HEK293 (cell line): ENCODE data around the gene TRIAP1.
A peak's percentile ranks its signal among the peaks of the same experiment; 100 is the strongest.

Source experiments
- CTCF ChIA-PET: fragments of 350-600 bp; formaldehyde crosslinking; extraction: SDS; loops from one replicate; lab custom pipeline; 2021; ENCODE audit warnings: antibody characterized with exemption; lab: Yijun Ruan, JAX
- POLR2A ChIA-PET: fragments of 300-600 bp; formaldehyde crosslinking; extraction: SDS; loops from one replicate; lab custom pipeline; 2020; ENCODE audit warnings: antibody characterized with exemption, inconsistent platforms; lab: Yijun Ruan, JAX
- H3K27ac ChIP-seq: fragments of 200-500 bp; sonication (Bioruptor generic); 2 replicates; pipeline ENCODE4 v1.5.1; 2014; ENCODE audit warnings: low read depth, low read length, control low read depth, inconsistent platforms; ENCODE audit errors: extremely low read depth
- H3K36me3 ChIP-seq, 2 experiments: fragments of 200-500 bp in 1 of 2; sonication (Bioruptor generic) in 1 of 2; 1 replicate in 1 of 2; 2 replicates in 1 of 2; pipeline ENCODE4 v1.5.1; 2014 to 2017; ENCODE audit warnings: inconsistent platforms in 2 of 2, low read length in 2 of 2; ENCODE audit not compliant: control insufficient read depth in 2 of 2, insufficient read depth in 1 of 2
- H3K4me1 ChIP-seq: fragments of 200-500 bp; sonication (Bioruptor generic); 2 replicates; pipeline ENCODE4 v1.5.1; 2014; ENCODE audit warnings: mild to moderate bottlenecking, low read length, inconsistent platforms; ENCODE audit not compliant: control insufficient read depth, insufficient read depth
- H3K4me3 ChIP-seq: 2 replicates; pipeline ENCODE4 v1.5.1; 2011; ENCODE audit warnings: low read depth, mild to moderate bottlenecking, control low read depth, low read length, moderate library complexity
- H3K9me3 ChIP-seq: fragments of 200-500 bp; sonication (Bioruptor generic); 2 replicates; pipeline ENCODE4 v1.5.1; 2014; ENCODE audit warnings: low read depth, low read length, inconsistent platforms; ENCODE audit not compliant: control insufficient read depth, insufficient read depth
- BCL11A ChIP-seq: fragments of 450-650 bp; formaldehyde crosslinking; IDR thresholded peaks from 2 replicates; pipeline ENCODE4 v1.5.1; 2016; ENCODE audit warnings: low read depth, missing biosample characterization, missing genetic modification characterization
- HOXA7 ChIP-seq: sonication (generic); formaldehyde crosslinking; IDR thresholded peaks from 2 replicates; pipeline ENCODE4 v1.8.1; 2022; ENCODE audit warnings: missing genetic modification reagents, borderline replicate concordance
- ZNF354C ChIP-seq: fragments of 450-650 bp; formaldehyde crosslinking; IDR thresholded peaks from 2 replicates; pipeline ENCODE4 v1.5.1; 2016; ENCODE audit warnings: missing biosample characterization, missing genetic modification characterization, low read depth, borderline replicate concordance
- ZNF366 ChIP-seq: fragments of 450-650 bp; formaldehyde crosslinking; conservative IDR thresholded peaks from 2 replicates; pipeline ENCODE4 v1.5.1; 2016; ENCODE audit warnings: missing biosample characterization, missing genetic modification characterization
- ZNF394 ChIP-seq: fragments of 450-650 bp; formaldehyde crosslinking; IDR thresholded peaks from 2 replicates; pipeline ENCODE4 v1.5.1; 2016; ENCODE audit warnings: missing biosample characterization, missing genetic modification characterization, mild to moderate bottlenecking, moderate library complexity, borderline replicate concordance
- ZNF426 ChIP-seq: fragments of 450-650 bp; formaldehyde crosslinking; IDR thresholded peaks from 2 replicates; pipeline ENCODE4 v1.5.1; 2017; ENCODE audit warnings: missing biosample characterization, missing genetic modification characterization, mild to moderate bottlenecking, inconsistent platforms, moderate library complexity
- ZNF530 ChIP-seq: fragments of 450-650 bp; formaldehyde crosslinking; IDR thresholded peaks from 2 replicates; pipeline ENCODE4 v1.5.1; 2016; ENCODE audit warnings: low read depth, missing biosample characterization, missing genetic modification characterization
- ZNF621 ChIP-seq: fragments of 450-650 bp; formaldehyde crosslinking; IDR thresholded peaks from 2 replicates; pipeline ENCODE4 v1.5.1; 2017; ENCODE audit warnings: missing biosample characterization, missing genetic modification characterization
- ZNF624 ChIP-seq: fragments of 450-650 bp; formaldehyde crosslinking; IDR thresholded peaks from 2 replicates; pipeline ENCODE4 v1.5.1; 2017; ENCODE audit warnings: missing biosample characterization, missing genetic modification characterization
- ZNF629 ChIP-seq: fragments of 450-650 bp; formaldehyde crosslinking; IDR thresholded peaks from 2 replicates; pipeline ENCODE4 v1.5.1; 2017; ENCODE audit warnings: missing biosample characterization, missing genetic modification characterization
- ZNF792 ChIP-seq: fragments of 450-650 bp; formaldehyde crosslinking; IDR thresholded peaks from 2 replicates; pipeline ENCODE4 v1.5.1; 2016; ENCODE audit warnings: missing biosample characterization, missing genetic modification characterization
- ZSCAN30 ChIP-seq: fragments of 450-650 bp; IDR thresholded peaks from 2 replicates; pipeline ENCODE4 v1.5.1; 2018; ENCODE audit warnings: missing biosample characterization, mild to moderate bottlenecking, missing genetic modification characterization, moderate library complexity
- TF ChIP-seq, protein P1 (sequence below): fragments of 450-650 bp; formaldehyde crosslinking; IDR thresholded peaks from 2 replicates; pipeline ENCODE4 v1.5.1; 2016; ENCODE audit warnings: missing biosample characterization, missing genetic modification characterization
- TF ChIP-seq, protein P2 (sequence below): fragments of 450-650 bp; formaldehyde crosslinking; IDR thresholded peaks from 2 replicates; pipeline ENCODE4 v1.5.1; 2017; ENCODE audit warnings: missing biosample characterization, missing genetic modification characterization
- TF ChIP-seq, protein P3 (sequence below): fragments of 450-650 bp; formaldehyde crosslinking; IDR thresholded peaks from 2 replicates; pipeline ENCODE4 v1.5.1; 2017; ENCODE audit warnings: missing biosample characterization, missing genetic modification characterization
- TF ChIP-seq, protein P4 (sequence below): fragments of 450-650 bp; formaldehyde crosslinking; IDR thresholded peaks from 2 replicates; pipeline ENCODE4 v1.5.1; 2017; ENCODE audit warnings: missing biosample characterization, missing genetic modification characterization
- TF ChIP-seq, protein P5 (sequence below): fragments of 450-650 bp; formaldehyde crosslinking; IDR thresholded peaks from 2 replicates; pipeline ENCODE4 v1.5.1; 2016; ENCODE audit warnings: missing biosample characterization, missing genetic modification characterization

Gene TRIAP1

DNA sequence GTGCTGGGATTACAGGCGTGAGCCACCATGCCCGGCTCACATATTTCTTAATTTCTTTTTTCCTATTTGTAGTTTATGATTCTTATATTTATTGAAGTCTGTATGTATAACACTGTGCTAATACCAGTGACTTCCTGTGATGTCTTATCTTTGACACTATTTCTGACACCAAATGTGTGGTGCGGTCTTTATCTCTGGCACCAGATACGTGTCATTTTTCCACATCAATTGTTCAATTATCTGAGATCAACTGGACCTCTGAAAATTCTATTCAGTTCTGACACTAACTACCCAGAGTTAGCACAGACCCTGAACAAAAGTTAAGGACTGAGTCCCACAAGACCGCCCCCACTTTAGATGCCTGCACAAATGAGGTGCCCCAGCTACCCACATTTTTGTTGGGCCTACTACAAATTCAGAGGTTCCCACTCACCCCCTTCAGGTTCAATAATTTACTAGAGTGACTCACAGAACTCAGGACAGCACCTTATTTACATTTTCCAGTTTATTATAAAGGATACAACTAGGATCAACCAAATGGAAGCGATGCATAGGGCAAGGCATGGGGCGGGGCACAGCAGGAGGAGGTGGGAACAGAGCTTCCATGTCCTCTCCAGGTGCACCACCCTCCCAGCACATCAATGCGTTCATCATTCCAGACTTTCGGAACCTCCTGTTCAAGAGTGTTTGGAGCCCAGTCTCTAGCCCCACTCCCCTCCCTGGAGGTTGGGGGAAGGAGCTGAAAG is 35.0 kb upstream of the TRIAP1 start:
- CTCF ChIA-PET = interaction anchor here (1.7 kb wide), 1 partner anchor 15 kb away, joined by 8 read pairs; no protein-coding TSS in a partner anchor
- H3K36me3 ChIP-seq = peaks cover 0 to 11% of the 10 kb centered on the region in 2 experiments; a peak in 2 of 3 replicates
- TF ChIP-seq ZNF426 (no peak), ZNF629 (tag by site-specific recombination) (no peak), BCL11A (tag by site-specific recombination) (no peak), ZNF354C (tag by site-specific recombination) (no peak), ZNF624 (no peak), ZNF621 (tag by site-specific recombination) (no peak), ZNF366 (no peak), HOXA7 (CRISPR knock-in tag) (no peak), ZNF792 (tag by site-specific recombination) (no peak), ZNF530 (tag by site-specific recombination) (no peak)
- TF ChIP-seq, protein P1, sequence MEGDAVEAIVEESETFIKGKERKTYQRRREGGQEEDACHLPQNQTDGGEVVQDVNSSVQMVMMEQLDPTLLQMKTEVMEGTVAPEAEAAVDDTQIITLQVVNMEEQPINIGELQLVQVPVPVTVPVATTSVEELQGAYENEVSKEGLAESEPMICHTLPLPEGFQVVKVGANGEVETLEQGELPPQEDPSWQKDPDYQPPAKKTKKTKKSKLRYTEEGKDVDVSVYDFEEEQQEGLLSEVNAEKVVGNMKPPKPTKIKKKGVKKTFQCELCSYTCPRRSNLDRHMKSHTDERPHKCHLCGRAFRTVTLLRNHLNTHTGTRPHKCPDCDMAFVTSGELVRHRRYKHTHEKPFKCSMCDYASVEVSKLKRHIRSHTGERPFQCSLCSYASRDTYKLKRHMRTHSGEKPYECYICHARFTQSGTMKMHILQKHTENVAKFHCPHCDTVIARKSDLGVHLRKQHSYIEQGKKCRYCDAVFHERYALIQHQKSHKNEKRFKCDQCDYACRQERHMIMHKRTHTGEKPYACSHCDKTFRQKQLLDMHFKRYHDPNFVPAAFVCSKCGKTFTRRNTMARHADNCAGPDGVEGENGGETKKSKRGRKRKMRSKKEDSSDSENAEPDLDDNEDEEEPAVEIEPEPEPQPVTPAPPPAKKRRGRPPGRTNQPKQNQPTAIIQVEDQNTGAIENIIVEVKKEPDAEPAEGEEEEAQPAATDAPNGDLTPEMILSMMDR = no peak
- TF ChIP-seq, protein P2, sequence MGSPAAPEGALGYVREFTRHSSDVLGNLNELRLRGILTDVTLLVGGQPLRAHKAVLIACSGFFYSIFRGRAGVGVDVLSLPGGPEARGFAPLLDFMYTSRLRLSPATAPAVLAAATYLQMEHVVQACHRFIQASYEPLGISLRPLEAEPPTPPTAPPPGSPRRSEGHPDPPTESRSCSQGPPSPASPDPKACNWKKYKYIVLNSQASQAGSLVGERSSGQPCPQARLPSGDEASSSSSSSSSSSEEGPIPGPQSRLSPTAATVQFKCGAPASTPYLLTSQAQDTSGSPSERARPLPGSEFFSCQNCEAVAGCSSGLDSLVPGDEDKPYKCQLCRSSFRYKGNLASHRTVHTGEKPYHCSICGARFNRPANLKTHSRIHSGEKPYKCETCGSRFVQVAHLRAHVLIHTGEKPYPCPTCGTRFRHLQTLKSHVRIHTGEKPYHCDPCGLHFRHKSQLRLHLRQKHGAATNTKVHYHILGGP (tag by site-specific recombination) = no peak
- TF ChIP-seq, protein P3, sequence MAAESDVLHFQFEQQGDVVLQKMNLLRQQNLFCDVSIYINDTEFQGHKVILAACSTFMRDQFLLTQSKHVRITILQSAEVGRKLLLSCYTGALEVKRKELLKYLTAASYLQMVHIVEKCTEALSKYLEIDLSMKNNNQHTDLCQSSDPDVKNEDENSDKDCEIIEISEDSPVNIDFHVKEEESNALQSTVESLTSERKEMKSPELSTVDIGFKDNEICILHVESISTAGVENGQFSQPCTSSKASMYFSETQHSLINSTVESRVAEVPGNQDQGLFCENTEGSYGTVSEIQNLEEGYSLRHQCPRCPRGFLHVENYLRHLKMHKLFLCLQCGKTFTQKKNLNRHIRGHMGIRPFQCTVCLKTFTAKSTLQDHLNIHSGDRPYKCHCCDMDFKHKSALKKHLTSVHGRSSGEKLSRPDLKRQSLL = no peak
- TF ChIP-seq, protein P4, sequence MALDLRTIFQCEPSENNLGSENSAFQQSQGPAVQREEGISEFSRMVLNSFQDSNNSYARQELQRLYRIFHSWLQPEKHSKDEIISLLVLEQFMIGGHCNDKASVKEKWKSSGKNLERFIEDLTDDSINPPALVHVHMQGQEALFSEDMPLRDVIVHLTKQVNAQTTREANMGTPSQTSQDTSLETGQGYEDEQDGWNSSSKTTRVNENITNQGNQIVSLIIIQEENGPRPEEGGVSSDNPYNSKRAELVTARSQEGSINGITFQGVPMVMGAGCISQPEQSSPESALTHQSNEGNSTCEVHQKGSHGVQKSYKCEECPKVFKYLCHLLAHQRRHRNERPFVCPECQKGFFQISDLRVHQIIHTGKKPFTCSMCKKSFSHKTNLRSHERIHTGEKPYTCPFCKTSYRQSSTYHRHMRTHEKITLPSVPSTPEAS (tag by site-specific recombination) = no peak
- H3K9me3 ChIP-seq = no peaks in the 10 kb centered on the region
- POLR2A ChIA-PET = interaction anchor here (0.7 to 1.7 kb wide), 2 partner anchors 13 to 15 kb away, joined by 4 to 7 read pairs; partner anchors contain the start of gene DYNLL1
- H3K4me1 ChIP-seq = no peaks in the 10 kb centered on the region
- H3K4me3 ChIP-seq = no peak overlapping the region
- H3K27ac ChIP-seq = no peak overlapping the region

DNA sequence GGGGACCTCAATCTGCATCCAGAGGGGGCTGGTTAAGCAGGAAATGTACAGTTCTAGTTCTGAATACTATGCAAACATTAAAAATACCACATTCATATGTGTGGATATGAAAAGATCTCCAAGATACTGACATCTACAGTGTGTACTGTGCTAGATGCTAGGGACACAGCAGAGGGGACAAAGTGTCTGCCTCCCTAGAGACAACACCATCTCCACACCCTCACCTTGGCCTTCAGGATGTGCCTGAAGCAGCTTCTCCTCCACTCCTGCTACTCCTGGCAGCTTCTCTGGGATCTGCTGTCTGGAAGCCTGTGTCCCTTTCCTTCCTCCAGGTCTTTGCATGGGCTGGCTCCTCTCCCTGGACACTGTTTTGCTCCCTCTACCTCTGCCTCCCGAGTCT is 34.0 kb upstream of the TRIAP1 start:
- POLR2A ChIA-PET = interaction anchor here (1.0 to 1.7 kb wide), 2 partner anchors 16 to 44 kb away, joined by 5 to 7 read pairs; partner anchors contain the start of gene DYNLL1
- TF ChIP-seq, protein P5, sequence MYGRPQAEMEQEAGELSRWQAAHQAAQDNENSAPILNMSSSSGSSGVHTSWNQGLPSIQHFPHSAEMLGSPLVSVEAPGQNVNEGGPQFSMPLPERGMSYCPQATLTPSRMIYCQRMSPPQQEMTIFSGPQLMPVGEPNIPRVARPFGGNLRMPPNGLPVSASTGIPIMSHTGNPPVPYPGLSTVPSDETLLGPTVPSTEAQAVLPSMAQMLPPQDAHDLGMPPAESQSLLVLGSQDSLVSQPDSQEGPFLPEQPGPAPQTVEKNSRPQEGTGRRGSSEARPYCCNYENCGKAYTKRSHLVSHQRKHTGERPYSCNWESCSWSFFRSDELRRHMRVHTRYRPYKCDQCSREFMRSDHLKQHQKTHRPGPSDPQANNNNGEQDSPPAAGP (tag by site-specific recombination) = no peak
- TF ChIP-seq ZNF394 (tag by site-specific recombination) (peak; percentile 92), ZSCAN30 (tag by site-specific recombination) (no peak)
- H3K27ac ChIP-seq = no peak overlapping the region

More for the DNA sequence above, 34.0 kb upstream of the TRIAP1 start:
- CTCF ChIA-PET = no interaction called here
- Histone ChIP-seq H3K4me3 (no peak overlapping the region), H3K9me3 (no peaks in the 10 kb centered on the region), H3K36me3 (peaks cover 0 to 11% of the 10 kb centered on the region in 2 experiments; a peak in 2 of 3 replicates), H3K4me1 (no peaks in the 10 kb centered on the region)
